COR-L47 (cell line): ENCODE results near the gene TNFRSF14.

Experiments used
- DNase-seq: peaks from one replicate; lab custom pipeline; 2025; lab: John Stamatoyannopoulos, UW

Gene TNFRSF14

GRCh38 chr1:2602311-2602835 lies 46.2 kb downstream of the TNFRSF14 start:
- no peak for DNase-seq

GRCh38 chr1:2602866-2603520 lies 46.8 kb downstream of the TNFRSF14 start:
- DNase-seq: no peak

GRCh38 chr1:2603521-2604155 lies 47.5 kb downstream of the TNFRSF14 start:
- no peak for DNase-seq

- DNase-seq: no peak
Observed at GRCh38 chr1:2604156-2604843, 48.1 kb downstream of the TNFRSF14 start.

GRCh38 chr1:2604844-2605508 lies 48.8 kb downstream of the TNFRSF14 start:
- no peak for DNase-seq

- no peak for DNase-seq
Observed at GRCh38 chr1:2605509-2606395, 49.6 kb downstream of the TNFRSF14 start.

GRCh38 chr1:2606396-2606880 lies 50.3 kb downstream of the TNFRSF14 start:
- DNase-seq: no peak

- DNase-seq: no peak
Observed at GRCh38 chr1:2606881-2607621, 50.9 kb downstream of the TNFRSF14 start.

GRCh38 chr1:2607641-2608091 lies 51.5 kb downstream of the TNFRSF14 start:
- DNase-seq: no peak

- DNase-seq: no peak
Observed at GRCh38 chr1:2609319-2610035, 53.3 kb downstream of the TNFRSF14 start.

- DNase-seq: peak; percentile 91
Observed at GRCh38 chr1:2610036-2610959, 54.1 kb downstream of the TNFRSF14 start.

- peak; percentile 94 for DNase-seq
Observed at GRCh38 chr1:2611031-2611501, 54.9 kb downstream of the TNFRSF14 start.

GRCh38 chr1:2611621-2612437 lies 55.7 kb downstream of the TNFRSF14 start:
- peak; percentile 82 for DNase-seq

- DNase-seq: no peak
Observed at GRCh38 chr1:2612591-2613365, 56.6 kb downstream of the TNFRSF14 start.
